Measurements from ENCODE around the gene FOXL3.

DNA sequence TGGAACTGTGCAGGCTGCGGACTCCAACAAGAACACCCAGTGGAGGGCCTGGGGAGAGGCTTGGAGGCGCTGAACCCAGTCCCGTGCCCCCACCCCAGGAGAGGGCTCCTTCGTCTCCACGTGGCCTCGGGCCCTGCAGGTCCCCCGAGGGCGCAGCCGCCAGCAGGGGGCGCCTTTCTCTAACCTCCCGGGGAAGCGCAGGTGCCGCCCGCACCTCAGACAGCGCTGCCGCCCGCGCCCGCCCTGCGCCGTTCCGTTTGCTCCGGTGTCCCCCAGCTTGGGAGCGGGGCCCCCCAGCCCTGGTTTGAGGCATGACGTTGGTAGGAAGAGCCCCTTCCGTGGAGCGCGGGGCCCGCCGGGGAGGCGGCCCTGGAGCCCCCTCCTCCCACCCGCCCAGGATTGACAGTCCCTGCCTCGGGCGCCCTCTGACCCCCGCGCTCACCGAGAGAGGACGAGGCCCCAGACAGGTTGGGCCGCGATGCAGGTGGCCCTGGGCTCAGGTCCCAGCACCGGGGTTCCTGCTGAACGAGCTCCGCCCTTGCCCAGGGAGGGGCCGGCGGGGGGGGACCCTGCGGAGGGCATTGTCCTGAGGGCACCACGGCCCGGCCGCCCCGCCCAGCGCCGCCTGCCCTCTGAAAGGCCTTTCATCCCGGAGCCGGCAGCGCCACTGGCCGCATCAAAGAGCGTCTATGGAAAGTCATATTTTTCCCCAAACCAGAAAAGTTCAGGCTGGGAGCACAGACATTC lies 42.8 kb downstream of the FOXL3 start:
- TF ChIP-seq POLR2A (IDR thresholded peaks at IDR 0.05): peak; percentile 26
- TF ChIP-seq, protein P1, sequence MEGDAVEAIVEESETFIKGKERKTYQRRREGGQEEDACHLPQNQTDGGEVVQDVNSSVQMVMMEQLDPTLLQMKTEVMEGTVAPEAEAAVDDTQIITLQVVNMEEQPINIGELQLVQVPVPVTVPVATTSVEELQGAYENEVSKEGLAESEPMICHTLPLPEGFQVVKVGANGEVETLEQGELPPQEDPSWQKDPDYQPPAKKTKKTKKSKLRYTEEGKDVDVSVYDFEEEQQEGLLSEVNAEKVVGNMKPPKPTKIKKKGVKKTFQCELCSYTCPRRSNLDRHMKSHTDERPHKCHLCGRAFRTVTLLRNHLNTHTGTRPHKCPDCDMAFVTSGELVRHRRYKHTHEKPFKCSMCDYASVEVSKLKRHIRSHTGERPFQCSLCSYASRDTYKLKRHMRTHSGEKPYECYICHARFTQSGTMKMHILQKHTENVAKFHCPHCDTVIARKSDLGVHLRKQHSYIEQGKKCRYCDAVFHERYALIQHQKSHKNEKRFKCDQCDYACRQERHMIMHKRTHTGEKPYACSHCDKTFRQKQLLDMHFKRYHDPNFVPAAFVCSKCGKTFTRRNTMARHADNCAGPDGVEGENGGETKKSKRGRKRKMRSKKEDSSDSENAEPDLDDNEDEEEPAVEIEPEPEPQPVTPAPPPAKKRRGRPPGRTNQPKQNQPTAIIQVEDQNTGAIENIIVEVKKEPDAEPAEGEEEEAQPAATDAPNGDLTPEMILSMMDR (IDR thresholded peaks at IDR 0.05): peak; percentile 86 to 96 (median 95)

Data from right lobe of liver (tissue), 4 donors.